Glomerular endothelial cell (primary cell): Measurements from ENCODE around the gene STK24. TPM values are rescaled to one million over a fixed set of nuclear protein-coding genes. Genes with fewer than 3 reads are reported as not detected.
A peak's percentile ranks its signal among the peaks of the same experiment; 100 is the strongest.

Experiments
- DNase-seq: peaks from one replicate; pipeline ENCODE4 v3.0.0-alpha.2; 2011; ENCODE audit warnings: low read depth, low spot score; ENCODE audit errors: extremely low read depth
- total RNA-seq: library from RNA; depleted of rRNA; stranded (reverse); fragments of >200 nt; gene quantifications from 2 replicates; pipeline ENCODE4 v1.2.3, GENCODE V29; 2015

The STK24 gene
- total RNA-seq, 1 donor from 2014 or later: 84.1 TPM

DNA sequence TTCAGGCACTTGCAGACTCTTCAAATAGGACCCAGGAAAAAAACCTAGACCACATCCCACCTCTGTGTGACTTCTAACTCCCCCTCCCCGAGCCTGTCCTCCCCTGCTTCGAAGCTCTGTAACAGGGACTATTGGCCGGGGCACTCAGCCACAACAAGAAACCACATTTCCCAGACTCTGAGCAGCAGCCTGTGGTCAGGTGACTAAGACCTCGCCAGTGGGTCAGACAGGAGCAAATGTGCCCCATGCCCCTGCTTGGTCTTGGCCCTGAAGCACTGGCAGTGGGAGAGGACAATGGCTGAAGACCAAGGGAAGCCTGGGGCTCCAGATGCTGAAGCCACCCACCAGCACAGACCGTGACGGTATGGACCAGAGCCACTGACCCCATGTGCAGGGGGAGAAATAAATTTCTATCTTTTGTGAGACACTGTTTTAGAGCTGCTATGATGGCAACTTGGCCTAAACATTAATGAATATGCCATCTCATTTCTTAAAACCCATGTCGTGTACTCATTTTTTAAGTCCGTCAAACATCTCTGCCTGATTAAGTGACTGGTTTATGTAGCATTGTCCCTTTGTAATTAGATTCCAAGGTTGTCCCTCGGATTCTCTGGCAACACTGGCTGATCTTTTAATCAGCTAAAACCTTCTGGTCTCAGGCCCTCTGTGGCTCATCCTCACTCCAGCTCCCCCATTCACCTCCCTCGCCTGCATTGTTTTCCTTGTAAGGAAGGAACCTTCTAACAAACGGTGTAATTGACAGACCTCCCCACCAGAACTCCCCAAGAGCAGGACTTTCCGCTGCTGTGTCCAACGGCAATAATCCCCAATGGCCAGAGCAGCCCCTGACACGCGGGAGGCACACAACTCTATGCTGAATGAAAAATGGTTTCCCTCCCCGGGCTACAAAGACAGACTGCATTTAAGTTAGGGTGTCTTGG lies 98.4 kb downstream of the STK24 start:
- no peak for DNase-seq

DNA sequence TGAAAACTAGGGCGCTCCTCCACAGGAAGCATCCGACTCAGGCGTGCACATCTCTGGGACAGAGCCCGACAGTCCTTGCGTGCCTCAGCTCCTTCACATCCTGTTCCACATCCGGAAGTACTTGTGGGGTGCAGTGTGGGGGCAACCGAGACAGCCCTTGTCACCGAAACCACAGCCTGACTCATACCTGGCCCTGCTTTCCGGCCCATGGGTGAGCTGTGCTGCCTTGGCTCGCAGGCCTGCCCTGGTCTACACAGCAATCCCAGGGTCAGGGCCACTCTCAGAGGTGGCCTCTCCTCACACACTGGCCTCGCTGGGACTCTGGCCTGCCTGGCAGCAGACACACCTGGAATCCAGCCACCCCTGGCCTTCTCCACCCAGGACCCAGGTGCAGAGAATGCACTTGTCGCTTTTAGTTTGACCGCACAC lies 100.4 kb downstream of the STK24 start:
- DNase-seq: peak; percentile 39

DNA sequence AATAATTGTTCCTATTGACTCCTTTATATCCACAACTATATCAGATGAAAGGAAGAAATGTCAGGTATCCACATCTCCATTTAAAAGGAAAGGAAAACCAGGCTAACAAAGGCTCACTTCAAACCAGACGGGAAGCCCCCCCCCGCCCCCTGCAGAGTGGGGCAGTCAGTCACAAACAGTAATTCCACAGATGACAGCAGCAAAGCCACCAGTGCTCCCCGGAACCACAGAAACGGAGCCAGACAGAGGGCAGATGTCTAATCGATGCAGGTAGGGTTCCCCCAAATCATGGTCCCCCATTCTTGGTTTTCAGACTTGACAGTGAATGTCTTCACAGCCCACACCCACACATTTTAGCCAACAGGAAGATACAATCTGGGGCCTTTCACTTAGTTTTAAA lies 100.8 kb downstream of the STK24 start:
- no peak for DNase-seq

DNA sequence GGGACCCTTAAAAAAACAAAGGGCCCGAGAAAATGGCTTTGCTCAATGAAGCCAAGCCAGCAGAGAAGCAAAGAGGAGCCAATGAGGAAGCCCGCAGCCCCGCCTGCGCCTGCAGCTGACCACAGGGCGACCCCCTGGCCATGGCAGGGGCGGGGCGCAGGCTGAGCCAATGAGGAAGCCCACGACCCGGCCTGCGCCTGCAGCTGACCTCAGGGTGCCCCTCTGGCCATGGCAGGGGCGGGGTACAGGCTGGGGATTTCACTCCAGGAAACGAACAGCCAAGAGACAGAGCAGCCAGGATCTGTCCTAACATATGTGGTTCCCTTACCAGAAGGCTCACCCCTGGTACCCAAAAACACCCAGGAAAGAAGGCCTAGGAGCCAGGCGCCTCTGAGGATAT lies 101.4 kb downstream of the STK24 start:
- DNase-seq: no peak

DNA sequence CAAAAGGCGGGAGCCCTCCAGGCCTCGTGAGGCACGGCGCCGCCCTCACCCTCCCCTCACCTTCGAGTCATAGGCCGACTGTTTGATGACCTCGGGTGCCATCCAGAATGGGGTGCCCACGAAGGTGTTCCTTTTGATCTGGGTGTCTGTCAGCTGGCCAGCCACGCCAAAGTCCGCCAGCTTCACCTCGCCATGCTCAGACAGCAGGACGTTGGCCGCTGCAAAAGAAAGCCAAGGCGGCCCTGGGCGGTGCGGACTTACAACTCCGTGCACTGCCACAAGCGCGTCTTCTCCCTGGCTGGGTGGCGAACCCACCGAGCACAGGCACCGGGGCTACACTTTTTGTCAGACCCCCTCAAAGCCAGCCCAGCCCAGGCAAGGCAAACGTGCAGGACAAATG lies 102.1 kb downstream of the STK24 start:
- no peak for DNase-seq

DNA sequence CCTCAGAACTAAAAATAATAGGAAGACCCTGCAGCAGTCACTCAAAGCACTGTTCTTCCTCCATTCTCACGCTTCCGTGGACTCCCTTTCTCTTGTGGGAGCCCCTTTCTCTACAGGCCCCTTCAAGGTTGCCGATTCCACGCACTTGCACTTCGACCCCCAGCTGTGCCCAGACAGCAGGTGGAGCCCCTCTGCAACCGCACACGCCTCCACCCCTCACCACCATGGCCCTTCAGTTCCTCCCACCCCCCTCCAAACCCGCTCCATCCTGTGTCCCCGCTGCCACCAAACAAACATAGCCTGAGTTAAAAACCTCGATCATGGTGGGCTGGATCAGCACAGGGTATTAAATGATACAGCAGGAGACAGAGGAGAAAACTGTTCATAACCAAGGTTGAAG lies 102.6 kb downstream of the STK24 start:
- DNase-seq: no peak

DNA sequence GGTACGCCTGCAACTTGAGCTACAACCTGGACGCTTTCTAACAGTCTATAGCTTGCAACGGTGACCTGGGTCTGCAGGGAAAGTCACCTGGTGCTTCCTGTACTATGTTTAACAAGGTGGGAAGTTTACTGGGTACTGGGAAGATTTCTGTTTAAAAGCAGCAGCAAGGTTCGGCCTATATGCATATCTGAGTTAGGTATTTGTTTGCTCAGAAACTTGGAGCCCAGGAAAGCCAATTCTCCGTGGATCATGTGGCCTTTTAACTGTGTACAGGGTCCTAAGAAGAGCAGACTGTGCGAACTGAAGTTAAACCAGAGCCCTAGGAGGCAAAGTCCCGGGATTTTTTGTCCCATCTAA lies 103.1 kb downstream of the STK24 start:
- no peak for DNase-seq

DNA sequence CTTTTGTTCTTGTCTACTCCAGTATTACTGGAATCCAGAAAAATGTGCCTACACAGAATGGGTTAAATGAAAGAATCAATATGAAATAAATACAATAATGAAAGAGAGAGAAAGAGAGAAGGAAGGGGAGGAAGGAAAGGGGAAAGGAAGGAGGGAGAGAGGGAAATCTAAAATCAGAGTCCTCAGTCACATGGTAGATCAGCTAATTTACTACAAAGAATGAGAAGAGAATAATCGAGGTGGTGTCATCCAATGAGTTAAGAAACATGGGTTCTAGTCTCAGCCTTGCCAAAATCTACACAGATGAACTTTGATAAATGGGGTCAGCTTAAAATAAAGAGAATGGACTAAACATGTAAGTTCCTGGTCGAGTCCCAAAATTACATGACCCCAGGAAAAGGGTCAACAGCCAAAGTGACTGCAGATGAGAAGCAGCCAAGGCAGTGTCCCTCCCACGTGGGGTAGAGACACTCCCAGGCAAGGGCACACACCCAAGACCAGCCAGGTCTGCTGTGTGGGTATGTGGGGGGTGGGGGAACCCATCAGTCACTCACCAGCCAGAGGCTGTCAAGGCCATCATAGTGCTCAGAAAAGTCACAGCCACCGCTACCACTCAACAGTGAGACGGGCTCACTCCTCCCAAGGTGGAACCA lies 103.6 kb downstream of the STK24 start:
- DNase-seq: no peak

DNA sequence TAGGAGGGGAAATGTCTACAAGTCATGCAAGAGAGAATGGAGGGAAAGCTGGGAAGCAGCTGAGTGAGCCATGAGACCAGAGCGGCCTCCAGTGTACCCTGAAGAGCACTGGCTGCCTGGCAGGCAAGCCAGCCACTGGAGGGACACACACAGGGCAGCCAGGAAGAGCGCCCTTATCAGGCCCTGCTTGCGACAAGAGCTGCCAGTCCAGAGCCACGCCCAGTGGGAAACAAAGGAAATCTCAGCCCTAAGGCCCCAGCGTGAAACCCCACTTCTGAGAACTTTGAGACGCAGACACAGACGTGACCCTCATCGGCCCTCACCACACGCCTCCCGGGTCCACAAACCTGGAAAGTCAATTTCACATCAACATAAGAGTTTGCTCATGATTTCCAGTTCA lies 105.0 kb downstream of the STK24 start:
- DNase-seq: no peak

DNA sequence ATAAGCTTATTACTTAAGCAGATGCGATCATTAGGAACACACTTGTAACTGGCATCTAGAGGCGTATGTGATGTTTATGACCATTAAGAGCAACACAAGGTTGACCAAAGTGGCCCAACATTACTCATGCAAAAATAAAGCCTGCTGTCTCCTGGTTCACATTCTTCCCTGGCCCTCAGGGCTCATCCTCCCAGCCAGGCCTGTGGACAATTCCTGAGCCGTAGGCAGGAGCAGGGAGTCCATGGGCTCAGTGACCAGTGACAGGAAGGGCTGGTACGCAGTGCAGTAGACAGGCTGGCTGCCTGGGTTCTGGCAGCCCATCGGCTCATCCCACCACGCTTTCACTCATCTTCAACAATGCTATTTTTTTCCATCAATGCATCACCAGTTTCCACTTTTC lies 106.0 kb downstream of the STK24 start:
- no peak for DNase-seq

DNA sequence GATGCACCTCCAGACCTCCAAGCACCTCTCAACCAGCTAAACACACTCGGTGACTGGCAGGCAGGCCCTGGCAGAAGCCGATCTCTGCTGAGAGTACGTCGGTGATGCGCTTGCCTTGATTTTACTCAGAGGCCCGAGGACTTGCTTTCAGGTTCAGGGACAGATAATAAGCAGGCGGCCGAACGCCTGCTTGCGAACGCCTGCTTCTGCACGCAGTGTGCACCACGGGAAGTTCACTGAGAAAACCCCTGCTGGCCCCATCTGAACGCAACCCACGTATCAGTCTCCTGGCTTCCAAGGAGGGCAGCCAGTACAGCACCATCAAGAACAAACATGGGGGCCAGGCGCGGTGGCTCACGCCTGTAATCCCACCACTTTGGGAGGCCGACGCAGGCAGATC lies 108.0 kb downstream of the STK24 start:
- no peak for DNase-seq

DNA sequence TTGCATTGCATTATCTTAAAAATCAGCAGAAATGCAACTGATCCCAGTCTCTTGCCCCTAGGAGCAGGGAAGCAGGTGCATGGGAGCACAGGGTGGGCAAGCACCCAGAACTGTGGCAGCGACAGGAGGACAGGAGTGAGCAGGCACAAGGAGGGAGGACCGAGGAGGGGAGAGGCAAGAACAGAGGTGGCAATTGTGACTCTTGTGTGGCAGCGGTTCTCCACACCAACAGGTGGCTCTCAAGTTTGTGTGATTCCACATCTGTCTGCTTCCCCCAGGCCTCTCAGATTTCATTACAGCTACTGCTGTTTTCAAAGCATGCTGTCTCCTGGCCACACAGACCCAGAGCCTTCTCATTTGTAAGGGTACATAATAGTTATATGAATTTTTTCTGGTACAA lies 108.5 kb downstream of the STK24 start:
- no peak for DNase-seq

DNA sequence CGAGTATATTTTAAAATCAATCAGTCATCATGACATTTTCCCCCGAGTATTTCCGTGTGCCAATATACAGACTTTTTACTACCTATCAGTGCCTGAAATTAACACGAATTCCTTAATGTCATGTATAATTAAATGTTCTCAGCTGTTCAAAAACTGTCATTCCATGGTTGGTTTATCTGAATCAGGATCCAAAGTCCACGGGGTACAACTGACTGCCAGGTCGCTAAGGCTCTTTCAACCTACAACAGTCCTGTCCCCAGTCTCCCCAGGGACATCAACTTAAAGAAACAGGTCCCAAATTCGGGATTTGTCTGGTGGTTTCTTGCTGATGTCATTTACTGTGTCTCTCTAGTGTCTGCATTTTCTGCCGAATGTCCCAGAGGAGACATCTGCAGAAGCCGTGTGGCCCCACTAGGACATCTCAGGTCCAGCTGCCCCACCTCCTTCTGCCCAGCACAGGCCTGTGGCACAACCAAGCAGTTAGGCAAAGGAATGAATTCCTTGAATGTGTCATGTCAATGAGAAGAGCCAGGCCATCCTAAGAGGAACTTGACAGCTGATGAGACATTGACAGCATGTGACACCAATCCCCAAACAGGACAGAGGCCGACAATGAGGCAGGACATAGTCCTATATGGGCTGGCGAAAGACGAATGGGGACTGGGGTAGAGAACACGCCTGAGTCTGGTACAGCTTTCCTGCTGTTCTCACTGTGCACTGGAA lies 109.5 kb downstream of the STK24 start:
- DNase-seq: no peak

DNA sequence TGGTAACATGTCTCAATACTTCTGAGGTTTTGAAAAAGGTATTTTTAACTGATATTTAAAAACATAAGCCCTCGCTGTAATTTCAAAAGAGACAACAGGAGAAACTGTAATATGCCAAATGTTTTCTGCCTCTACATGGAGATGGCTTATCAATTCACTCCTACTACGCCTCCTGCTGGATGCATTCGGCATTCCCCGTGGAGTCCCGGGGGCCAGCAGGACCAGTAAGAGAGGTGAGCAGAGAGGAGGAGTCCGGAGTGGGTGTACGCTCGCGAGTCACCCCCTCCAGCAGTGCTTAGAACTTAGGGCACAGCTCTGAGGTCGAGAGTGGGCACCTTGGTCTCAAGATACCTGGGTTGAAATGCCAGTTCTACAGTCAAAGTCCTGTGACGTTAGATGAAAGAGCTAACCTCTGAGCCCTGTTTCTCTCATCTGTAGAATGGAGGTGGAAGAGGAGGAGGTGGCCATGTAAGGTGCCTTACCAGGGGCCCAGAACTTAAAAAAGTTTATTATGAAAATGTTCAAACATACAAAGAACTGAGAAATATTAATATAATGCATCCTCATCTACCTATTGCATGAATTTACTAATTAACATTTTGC lies 110.2 kb downstream of the STK24 start:
- DNase-seq: no peak

DNA sequence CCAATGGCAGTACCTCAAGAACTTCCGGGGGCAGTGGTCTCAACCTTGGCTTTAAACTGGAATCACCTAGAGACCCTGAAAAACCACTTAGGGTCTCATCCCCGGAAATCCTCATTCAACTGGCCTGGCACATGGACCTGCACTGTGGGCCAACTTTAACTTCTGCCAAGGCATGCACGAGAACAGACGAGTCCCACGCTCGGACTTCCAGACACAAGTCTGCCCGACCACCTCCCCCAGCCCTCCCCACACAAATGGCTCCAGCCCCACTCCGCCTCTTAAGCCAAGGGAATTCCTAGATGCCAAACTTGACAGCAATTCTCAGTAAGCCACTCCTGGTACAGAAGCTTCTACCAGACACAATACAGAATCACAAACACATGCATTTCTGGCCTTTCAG lies 114.0 kb downstream of the STK24 start:
- no peak for DNase-seq

DNA sequence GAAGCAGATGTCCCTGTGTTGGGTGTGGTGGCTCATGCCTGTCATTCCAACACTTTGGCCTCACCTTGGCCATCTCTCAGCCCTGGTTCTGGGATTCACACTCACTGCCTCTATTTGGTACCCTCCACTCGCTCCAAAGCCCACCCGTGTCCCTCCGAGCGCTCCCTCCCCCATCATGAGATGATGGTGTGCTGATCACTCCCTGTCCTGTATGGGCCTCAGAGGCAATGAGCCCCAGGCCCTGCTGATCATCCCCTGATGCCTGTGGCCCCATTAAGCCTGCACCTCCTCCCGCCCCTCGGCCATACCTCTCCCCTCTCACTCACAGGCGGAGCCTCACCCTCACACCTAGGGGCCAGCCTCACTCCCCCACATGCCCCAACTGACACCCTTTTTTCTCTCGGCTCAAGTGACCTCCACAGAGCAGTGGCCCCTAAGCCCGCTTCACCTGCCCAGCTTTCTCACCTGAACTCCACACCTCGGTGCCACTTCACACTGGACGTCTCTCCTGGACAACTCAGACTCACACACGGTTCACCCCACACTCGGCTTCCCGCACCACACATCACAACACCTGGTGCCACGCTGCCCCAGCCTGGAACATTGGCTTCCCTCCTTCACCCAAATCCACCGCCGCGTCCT lies 114.5 kb downstream of the STK24 start:
- no peak for DNase-seq

DNA sequence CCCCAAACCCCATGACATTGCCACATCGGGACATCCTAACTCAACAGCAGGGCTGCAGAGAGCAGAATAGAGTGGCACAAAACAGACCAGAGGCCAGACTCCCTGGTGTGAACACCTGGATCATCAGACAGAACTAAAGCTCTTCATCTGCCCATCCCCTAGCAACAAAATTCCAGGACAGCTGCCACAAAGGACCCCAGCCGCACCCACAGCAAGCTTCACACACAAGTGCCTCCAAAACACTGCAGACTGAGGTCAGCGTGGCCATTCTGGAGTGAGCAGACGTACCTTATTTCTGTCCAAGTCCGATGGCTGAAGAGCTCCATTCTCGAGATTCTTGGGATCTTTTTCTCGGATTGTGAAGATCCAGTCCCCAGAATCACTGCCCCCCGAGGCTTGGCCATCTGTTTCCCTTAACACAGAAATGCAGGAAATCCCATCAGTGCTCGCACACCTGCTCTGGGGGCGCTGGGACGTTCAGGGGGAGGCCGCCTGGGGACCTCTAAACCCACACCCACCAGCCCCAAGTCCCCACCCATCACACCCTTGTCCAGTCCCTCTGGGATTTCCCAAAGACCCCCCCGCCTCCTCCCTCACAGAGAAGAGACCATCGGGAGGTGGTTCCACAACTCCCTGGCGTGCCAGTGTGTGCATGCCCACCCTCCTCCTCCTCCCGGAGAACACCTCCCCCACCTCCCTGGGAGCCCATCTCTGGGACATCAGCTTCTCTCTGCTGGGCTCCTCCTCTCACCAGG lies 115.2 kb downstream of the STK24 start:
- DNase-seq: no peak

DNA sequence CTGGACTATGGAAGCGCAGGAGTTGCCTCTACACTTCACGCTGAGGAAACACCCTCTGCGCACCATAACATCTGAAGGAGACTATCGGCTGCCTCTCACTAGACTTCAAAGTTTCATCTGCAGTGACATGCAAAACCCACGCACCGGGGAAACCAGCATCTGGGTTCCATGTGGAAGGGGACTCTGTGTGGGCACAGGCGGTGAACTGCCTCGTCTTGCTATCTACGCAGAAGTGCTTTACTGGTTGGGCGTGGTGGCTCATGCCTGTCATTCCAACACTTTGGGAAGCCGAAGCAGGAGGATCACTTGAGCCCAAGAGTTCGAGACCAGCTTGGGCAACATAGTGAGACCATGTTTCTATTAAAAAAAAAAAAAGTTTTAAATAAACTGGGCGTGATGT lies 116.4 kb downstream of the STK24 start:
- DNase-seq: no peak

DNA sequence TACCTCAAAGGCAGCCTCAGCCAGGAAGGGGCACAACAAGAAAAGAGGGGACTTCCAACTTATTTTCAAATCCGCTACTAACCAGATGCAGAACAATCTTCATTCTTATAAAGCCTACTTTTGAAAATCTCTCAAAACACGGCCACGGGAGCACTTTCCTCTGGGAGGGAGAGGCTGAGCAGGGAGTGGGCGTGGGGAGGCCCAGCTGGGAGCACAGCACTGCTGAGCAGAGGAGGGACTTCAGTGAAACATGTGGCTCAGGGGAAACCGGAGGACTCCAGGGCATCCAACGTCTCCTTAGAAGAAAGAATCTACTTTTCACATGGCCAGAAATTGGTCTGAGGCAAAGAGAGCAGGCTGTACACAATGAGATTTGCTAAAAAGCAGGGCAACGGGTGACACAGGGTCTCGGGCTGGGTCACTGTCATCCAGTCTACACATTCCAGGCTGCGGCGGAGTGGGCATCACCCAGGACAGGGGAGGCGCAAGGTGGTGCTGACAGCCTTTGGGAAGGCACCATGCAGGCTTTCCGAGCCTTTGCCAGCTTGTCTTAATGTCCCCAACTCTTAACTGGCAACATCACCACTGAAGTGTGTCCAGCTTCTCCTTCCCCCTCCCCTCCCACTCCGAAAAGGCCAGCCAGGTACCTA lies 117.1 kb downstream of the STK24 start:
- no peak for DNase-seq
